Mucosa of rectum (tissue), 2 donors: ENCODE data around the gene AVP.

Experiments
- H3K27ac ChIP-seq, 2 donors: one replicate each; pipeline ENCODE4 v1.7.0; 2013; ENCODE audit warnings: inconsistent platforms in 2 of 2, low read depth in 2 of 2, low read length in 2 of 2
- H3K27me3 ChIP-seq, 2 donors: one replicate each; pipeline ENCODE4 v1.7.0; 2013; ENCODE audit warnings: low read length in 2 of 2; ENCODE audit not compliant: control insufficient read depth in 2 of 2, insufficient read depth in 2 of 2
- H3K36me3 ChIP-seq, 2 donors: one replicate each; pipeline ENCODE4 v1.7.0; 2013; ENCODE audit warnings: low read length in 2 of 2; ENCODE audit not compliant: control insufficient read depth in 2 of 2, insufficient read depth in 2 of 2
- H3K4me1 ChIP-seq, 2 donors: one replicate each; pipeline ENCODE4 v1.7.0; 2013; ENCODE audit warnings: low read length in 2 of 2, mild to moderate bottlenecking in 1 of 2; ENCODE audit not compliant: control insufficient read depth in 2 of 2, insufficient read depth in 2 of 2
- H3K4me3 ChIP-seq, 2 donors: one replicate each; pipeline ENCODE4 v1.7.0; 2013; ENCODE audit warnings: low read length in 2 of 2
- H3K9ac ChIP-seq, 2 donors: one replicate each; pipeline ENCODE4 v1.7.0; 2013; ENCODE audit warnings: low read length in 2 of 2, low read depth in 1 of 2, mild to moderate bottlenecking in 1 of 2
- H3K9me3 ChIP-seq, 2 donors: one replicate each; pipeline ENCODE4 v1.7.0; 2013; ENCODE audit warnings: low read length in 2 of 2; ENCODE audit not compliant: control insufficient read depth in 2 of 2
- donor health status: healthy.
- donor health status: Normal muscosa, but diverticular disease.

The AVP gene

DNA sequence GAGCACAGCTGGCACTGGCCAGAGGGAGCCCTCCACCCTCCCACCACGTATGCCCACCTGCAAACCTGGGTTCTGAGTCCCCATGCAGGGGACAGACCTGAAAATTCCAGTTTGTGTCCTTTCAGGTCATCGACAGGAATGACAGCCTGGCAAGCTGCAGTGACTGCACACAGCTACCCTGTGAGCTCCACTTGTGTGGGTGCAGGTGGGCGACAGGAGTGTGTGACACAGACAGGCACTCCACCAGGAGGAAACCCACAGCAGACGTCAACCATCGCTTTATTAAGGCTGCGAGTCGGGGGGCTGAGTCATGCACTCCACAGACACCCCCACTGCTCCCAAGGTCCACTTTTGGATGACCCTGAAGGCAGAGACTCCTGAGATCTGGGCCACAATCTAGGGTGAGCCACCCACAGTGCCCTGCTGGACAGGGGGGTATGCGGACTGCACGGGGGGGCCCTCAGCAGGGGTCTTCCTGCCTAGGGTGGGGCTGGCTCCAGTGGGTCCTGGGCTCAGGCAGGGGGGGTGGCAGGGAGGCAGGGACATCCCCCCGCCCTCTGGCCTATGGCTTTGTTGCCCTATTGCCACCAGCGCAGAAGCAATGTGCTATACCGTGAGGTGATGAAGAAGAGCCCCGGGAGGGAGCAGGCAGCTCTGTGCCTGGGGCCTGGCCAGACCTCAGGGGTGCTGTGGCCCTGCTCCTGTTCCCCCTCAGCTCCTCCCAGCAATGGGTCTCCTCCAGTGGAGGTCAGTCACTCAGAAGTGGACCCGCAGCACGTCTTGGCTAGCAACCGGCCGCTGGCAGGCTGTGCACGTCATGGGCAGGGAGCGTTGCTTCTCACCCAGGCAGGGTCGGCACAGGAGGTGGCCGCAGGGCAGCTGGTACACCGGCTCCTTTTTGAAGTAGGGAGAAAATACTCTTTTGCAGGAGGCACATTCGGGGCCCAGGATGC, 25.1 kb upstream of the AVP start:
- Histone ChIP-seq H3K9me3 (no peaks in the 10 kb centered on the region), H3K4me1 (no peaks in the 10 kb centered on the region), H3K27me3 (no peaks in the 10 kb centered on the region), H3K36me3 (peaks cover 15 to 19% of the 10 kb centered on the region in 2 donors), H3K4me3 (no peak overlapping the region), H3K9ac (no peak overlapping the region), H3K27ac (no peak overlapping the region)

DNA sequence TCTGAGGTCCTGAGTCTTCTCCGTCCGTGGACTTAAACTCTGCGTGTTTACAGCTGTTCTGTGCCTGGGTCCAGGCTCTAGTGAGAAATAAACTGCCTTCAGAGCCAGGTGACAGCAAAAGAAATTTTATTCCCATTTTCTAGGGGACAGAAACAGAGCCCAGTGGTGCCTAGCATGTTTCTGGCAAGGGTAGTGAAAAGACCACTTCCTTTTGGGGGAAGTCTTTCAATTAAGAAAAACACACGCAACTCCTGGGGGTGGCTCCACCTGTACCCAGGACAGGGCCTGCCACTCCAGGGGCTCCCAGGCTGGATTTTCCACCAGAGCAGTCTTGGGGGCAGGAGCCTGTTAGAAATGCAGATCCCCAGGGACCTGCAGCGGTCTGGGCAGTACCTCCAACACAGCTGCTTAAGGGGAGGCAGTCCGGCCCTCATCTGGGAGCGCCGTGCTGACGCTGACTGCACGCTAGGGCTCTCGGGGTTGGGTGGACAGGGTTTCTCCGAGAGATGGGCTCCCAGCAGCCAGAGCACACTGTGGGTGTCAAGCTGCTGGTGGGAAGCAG, 23.0 kb upstream of the AVP start:
- Histone ChIP-seq H3K9me3 (no peaks in the 10 kb centered on the region), H3K4me1 (no peaks in the 10 kb centered on the region), H3K9ac (no peak overlapping the region), H3K27me3 (no peaks in the 10 kb centered on the region), H3K4me3 (no peak overlapping the region), H3K27ac (no peak overlapping the region), H3K36me3 (peaks cover 12 to 14% of the 10 kb centered on the region in 2 donors)

DNA sequence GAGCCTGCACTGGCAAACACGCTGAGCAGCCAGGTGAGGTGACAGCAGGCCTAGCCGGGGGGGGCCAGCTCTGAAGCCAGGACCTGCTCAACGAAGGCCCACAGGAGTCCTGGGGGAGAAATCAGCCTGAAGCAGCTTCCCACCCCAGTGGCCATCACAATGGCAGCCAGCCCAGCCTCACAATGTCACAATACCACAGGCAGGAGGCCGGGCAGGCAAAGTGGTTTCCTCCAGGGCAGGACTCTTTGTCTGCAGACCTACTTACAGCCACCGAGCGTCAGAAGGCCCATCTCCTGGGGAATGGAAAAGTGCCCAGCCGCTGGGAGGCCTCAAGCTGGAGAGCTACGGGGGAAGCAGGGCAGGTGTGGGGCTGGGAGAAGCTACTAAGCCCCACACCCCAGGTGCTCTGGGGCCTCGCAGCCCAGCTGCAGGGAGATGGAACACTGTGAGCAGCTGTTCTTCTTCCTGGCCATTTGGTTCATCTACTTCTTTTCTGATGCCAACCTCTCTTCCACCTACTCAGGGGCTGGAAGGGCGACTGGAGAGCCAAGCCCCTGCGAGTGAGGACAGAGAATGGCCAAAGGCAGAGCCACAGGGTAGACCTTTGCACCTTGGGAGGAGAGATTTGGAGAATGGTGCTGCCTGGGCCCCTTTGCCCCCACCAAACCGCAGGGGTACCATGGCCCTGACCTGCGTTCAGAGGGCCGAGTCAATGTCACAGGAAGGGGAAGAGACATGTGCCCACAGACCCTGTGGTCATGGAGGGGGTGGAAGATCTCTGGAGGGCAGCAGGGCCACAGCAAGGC, 22.3 kb upstream of the AVP start:
- no peaks in the 10 kb centered on the region for H3K9me3 ChIP-seq
- no peak overlapping the region for H3K27ac ChIP-seq
- no peaks in the 10 kb centered on the region for H3K27me3 ChIP-seq
- H3K36me3 ChIP-seq = peaks cover 12 to 14% of the 10 kb centered on the region in 2 donors
- no peaks in the 10 kb centered on the region for H3K4me1 ChIP-seq
- no peak overlapping the region for H3K4me3 ChIP-seq
- no peak overlapping the region for H3K9ac ChIP-seq

DNA sequence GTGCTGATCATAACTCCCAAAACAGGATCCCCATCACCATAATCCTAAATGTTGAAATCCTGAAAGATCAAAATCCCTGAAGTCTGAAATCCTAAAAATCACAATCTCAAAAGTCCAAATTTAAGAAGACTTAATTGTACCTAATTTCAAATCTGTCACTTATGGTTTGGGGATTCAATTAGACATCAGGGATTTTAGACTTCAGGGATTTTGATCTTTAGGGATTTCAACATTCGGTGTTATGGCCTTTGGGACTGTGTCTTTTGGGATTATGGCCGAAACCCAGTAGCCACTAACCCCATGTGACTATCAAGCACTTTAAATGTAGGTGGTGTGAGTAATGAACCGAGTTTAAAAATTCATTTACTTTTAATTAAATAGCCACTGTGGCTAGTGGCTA, 21.7 kb upstream of the AVP start:
- Histone ChIP-seq H3K4me3 (no peak overlapping the region), H3K4me1 (no peaks in the 10 kb centered on the region), H3K27ac (no peak overlapping the region), H3K27me3 (no peaks in the 10 kb centered on the region), H3K9ac (no peak overlapping the region), H3K9me3 (no peaks in the 10 kb centered on the region), H3K36me3 (peaks cover 12 to 14% of the 10 kb centered on the region in 2 donors)

DNA sequence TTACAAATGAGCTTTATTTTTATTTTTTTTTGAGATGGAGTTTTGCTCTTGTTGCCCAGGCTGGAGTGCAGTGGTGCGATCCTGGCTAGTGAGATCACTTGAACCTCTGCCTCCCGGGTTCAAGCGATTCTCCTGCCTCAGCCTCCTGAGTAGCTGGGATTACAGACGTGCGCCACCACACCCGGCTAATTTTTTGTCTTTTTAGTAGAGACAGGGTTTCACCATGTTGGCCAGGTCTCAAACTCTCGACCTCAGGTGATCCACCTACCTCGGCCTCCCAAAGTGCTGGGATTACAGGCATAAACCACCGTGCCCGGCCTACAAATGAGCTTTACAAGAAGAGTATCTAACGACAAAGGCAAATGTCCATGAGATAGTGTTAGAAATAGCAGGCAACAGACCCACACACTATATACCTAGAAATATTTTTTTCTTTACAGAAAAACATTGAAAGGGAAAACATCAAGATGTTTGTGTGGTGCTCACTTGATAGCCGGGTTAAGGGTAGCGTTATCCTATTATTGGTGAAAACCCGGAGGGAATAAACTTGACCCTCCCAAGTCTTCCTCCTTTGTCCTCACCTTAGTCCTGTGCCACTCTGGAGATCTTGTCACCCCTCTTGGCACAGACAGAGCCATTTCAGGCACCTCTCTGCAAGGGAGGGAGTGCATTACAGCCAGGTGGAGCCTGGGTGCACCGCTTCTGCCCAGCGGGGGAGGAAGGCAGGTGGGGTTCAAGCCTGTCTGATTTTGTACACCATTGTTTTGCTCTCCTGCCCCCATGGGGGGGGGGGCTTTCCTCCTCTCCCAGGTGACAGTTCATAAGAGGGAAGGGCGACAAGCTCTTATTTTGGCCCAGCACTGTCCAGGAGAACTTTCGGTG, 21.0 kb upstream of the AVP start:
- no peak overlapping the region for H3K4me3 ChIP-seq
- H3K27ac ChIP-seq = no peak overlapping the region
- no peaks in the 10 kb centered on the region for H3K9me3 ChIP-seq
- peaks cover 9 to 14% of the 10 kb centered on the region in 2 donors for H3K36me3 ChIP-seq
- H3K27me3 ChIP-seq = no peaks in the 10 kb centered on the region
- no peaks in the 10 kb centered on the region for H3K4me1 ChIP-seq
- no peak overlapping the region for H3K9ac ChIP-seq

DNA sequence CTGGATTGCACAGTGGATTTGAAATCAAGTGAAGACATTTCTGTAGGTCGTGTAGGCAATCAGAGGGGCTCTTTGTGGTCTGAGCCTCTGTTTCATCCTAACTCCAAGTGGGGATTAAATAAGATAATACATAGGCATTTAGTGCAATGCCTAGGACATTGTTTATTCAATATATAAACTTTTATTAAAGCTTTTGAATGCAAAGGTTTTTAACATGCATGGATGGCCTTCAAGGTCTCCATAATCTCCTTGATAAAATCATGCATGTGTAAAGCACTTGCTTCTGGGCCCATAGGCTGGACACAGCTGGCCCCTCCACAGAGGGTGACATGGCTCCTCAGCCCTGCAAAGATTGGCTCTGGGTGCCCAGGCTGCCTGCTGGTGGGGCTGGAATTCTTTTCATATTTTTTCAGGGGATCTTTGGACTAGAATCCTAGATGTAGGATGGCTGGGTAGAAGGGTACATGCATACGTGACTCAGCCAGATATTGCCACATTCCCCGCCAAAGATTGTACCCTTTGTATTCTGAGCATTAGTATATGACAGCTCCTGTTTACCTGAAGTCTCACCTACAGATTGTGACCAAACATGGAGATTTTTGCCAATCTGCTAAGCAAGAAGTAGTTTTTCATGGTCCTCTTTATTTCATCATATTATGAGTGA, 19.0 kb upstream of the AVP start:
- no peak overlapping the region for H3K9ac ChIP-seq
- H3K36me3 ChIP-seq = no peaks in the 10 kb centered on the region
- no peak overlapping the region for H3K4me3 ChIP-seq
- no peak overlapping the region for H3K27ac ChIP-seq
- H3K27me3 ChIP-seq = no peaks in the 10 kb centered on the region
- no peaks in the 10 kb centered on the region for H3K9me3 ChIP-seq
- H3K4me1 ChIP-seq = no peaks in the 10 kb centered on the region

DNA sequence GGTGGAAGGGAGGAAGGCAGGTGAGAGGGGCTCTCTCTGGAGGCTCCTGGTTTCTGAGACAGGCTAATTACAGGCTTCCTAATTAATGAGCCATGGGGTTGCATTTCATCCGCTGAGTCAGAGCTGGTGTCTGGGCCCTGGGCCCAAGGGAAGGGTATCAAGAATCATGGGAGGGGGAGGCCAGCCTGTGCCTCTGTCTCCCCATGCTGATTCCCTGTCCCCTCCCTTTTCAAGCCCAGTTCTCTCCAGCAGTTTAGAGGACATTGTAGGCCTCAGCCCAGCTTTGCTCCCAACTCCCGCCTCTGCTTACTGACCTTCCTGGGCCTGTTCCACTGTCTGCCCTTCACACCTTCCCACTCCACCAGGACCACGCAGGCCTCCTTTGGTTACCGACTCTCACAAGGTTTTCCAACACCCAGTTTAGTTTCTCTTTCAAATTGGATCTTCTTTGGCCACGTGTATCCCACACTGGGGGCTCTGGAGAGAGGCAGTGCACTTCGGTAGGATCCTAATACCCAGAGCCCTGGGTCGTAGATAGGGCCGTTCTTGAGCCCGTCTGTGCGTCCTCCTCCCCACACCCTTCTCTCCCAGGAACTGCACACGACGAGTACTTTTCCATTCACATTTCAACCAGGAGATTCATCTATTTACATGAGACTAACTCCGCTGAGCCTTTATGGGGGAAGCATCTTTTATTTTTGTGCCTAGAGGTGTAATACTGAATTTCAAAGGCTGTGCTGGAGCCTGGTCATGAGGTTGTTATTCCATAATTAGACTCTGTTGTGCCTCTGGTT, 18.2 kb upstream of the AVP start:
- H3K36me3 ChIP-seq = no peaks in the 10 kb centered on the region
- H3K4me3 ChIP-seq = no peak overlapping the region
- no peaks in the 10 kb centered on the region for H3K4me1 ChIP-seq
- no peak overlapping the region for H3K27ac ChIP-seq
- H3K9me3 ChIP-seq = no peaks in the 10 kb centered on the region
- no peaks in the 10 kb centered on the region for H3K27me3 ChIP-seq
- H3K9ac ChIP-seq = no peak overlapping the region

DNA sequence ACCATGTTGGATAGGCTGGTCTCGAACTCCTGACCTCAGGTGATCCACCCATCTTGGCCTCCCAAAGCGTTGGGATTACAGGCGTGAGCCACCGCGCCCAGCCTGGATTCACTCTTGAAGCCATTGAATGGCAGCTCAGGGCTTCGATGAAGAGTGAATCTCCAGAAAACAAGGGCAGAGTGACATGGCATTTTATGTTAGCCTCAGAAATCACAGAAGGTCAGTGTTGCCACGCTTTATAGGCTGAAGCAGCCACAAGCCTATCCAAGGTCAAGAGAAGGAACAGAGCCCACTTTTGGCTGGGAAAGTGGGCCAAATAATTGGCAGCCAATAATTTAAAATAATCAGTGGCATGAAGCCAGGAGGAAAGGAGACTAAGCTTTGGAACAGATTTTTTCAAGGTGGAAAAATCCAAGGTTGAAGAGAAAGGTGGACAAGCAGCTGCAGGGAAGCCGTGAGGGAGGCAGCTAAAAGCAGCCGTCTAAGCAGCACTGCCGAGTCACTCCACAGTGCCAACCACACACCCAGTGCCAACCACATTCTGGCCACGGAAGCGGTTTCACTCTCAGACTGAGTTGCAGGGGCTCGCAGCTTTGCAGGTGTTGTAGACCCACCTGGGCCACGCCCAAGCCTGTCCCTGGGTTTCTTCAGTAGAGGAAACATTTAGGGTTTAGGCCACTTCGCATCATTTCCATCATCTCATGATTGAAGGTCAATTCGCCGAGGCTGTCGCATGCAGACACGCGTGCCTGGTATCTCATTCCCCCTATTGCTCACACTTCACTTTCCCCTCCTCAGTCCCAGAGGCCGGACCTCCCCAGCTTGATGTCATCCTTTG, 17.4 kb upstream of the AVP start:
- no peaks in the 10 kb centered on the region for H3K27me3 ChIP-seq
- H3K4me3 ChIP-seq = no peak overlapping the region
- no peak overlapping the region for H3K9ac ChIP-seq
- no peaks in the 10 kb centered on the region for H3K9me3 ChIP-seq
- no peak overlapping the region for H3K27ac ChIP-seq
- H3K4me1 ChIP-seq = no peaks in the 10 kb centered on the region
- H3K36me3 ChIP-seq = no peaks in the 10 kb centered on the region
